ENCODE data around the gene DDX43.
"Not testable (repeated sequence)": the region's sequence is repeated elsewhere in the genome, so short reads cannot be mapped to it uniquely, and the experiment has no call there.

The DDX43 gene

GRCh38 chr6:73394577-73395354, at the start of gene DDX43:
Gene DDX43, plus strand, starts transcription at chr6:73394828. Its CDS starts 78 bp downstream, at chr6:73394906.
- peak in 1 of 2 donors; percentile 3 for DNase-seq (ENCODE audit: low read depth in 1 of 2, low spot score in 1 of 2)

- no peak for DNase-seq (ENCODE audit: low read depth in 1 of 2, low spot score in 1 of 2)
Observed at GRCh38 chr6:73348550-73349204, 46.0 kb upstream of the DDX43 start.

GRCh38 chr6:73349311-73349710, 45.3 kb upstream of the DDX43 start:
- DNase-seq (ENCODE audit: low read depth in 1 of 2, low spot score in 1 of 2) = no peak

- DNase-seq (ENCODE audit: low read depth in 1 of 2, low spot score in 1 of 2) = no peak
Observed at GRCh38 chr6:73353636-73354593, 40.7 kb upstream of the DDX43 start, which contains the start of gene DPPA5. Gene DPPA5, minus strand, starts transcription at chr6:73354276. Its CDS starts 51 bp downstream, at chr6:73354225.

- no peak for DNase-seq (ENCODE audit: low read depth in 1 of 2, low spot score in 1 of 2)
Observed at GRCh38 chr6:73362358-73362757, 32.3 kb upstream of the DDX43 start, which contains the start of gene KHDC3L. Gene KHDC3L, plus strand, starts transcription at chr6:73362658. Its CDS starts 72 bp downstream, at chr6:73362730.

- DNase-seq (ENCODE audit: low read depth in 1 of 2, low spot score in 1 of 2) = no peak
Observed at GRCh38 chr6:73362869-73363536, 31.6 kb upstream of the DDX43 start.

- no peak for DNase-seq (ENCODE audit: low read depth in 1 of 2, low spot score in 1 of 2)
Observed at GRCh38 chr6:73363537-73363875, 31.1 kb upstream of the DDX43 start.

- no peak for DNase-seq (ENCODE audit: low read depth in 1 of 2, low spot score in 1 of 2)
Observed at GRCh38 chr6:73364121-73364520, 30.5 kb upstream of the DDX43 start.

GRCh38 chr6:73364549-73364948, 30.1 kb upstream of the DDX43 start:
- no peak for DNase-seq (ENCODE audit: low read depth in 1 of 2, low spot score in 1 of 2)

- DNase-seq (ENCODE audit: low read depth in 1 of 2, low spot score in 1 of 2) = no peak
Observed at GRCh38 chr6:73367761-73368355, 26.8 kb upstream of the DDX43 start.

GRCh38 chr6:73368675-73369074, 26.0 kb upstream of the DDX43 start:
- no peak for DNase-seq (ENCODE audit: low read depth in 1 of 2, low spot score in 1 of 2)

GRCh38 chr6:73369157-73369556, 25.5 kb upstream of the DDX43 start:
- DNase-seq (ENCODE audit: low read depth in 1 of 2, low spot score in 1 of 2) = no peak

GRCh38 chr6:73369563-73369962, 25.1 kb upstream of the DDX43 start, which contains the start of gene OOEP:
Gene OOEP, minus strand, starts transcription at chr6:73369897. Its CDS starts 105 bp downstream, at chr6:73369792.
- DNase-seq (ENCODE audit: low read depth in 1 of 2, low spot score in 1 of 2) = no peak

- no peak for DNase-seq (ENCODE audit: low read depth in 1 of 2, low spot score in 1 of 2)
Observed at GRCh38 chr6:73371984-73372383, 22.6 kb upstream of the DDX43 start.

GRCh38 chr6:73372516-73372915, 22.1 kb upstream of the DDX43 start:
- DNase-seq (ENCODE audit: low read depth in 1 of 2, low spot score in 1 of 2) = no peak

- DNase-seq (ENCODE audit: low read depth in 1 of 2, low spot score in 1 of 2) = no peak
Observed at GRCh38 chr6:73375216-73375615, 19.4 kb upstream of the DDX43 start.

GRCh38 chr6:73377225-73377624, 17.4 kb upstream of the DDX43 start:
- no peak for DNase-seq (ENCODE audit: low read depth in 1 of 2, low spot score in 1 of 2)

GRCh38 chr6:73381531-73381930, 13.1 kb upstream of the DDX43 start:
- DNase-seq (ENCODE audit: low read depth in 1 of 2, low spot score in 1 of 2) = not testable (repeated sequence)

GRCh38 chr6:73382462-73383113, 12.0 kb upstream of the DDX43 start:
- no peak for DNase-seq (ENCODE audit: low read depth in 1 of 2, low spot score in 1 of 2)

- no peak for DNase-seq (ENCODE audit: low read depth in 1 of 2, low spot score in 1 of 2)
Observed at GRCh38 chr6:73388433-73388799, 6.2 kb upstream of the DDX43 start.

Data from activated CD4-positive, alpha-beta T cell treated with anti-CD3 and anti-CD28 coated beads, Interleukin-2, amount 50 U/mL, for 24 hours (primary cell).